Measurements from ENCODE around the gene SEC14L1. TPM values are rescaled to one million over a fixed set of nuclear protein-coding genes. Genes with fewer than 3 reads are reported as not detected.

Gene SEC14L1
- total RNA-seq, 1 experiment from 2014 or later: 81.0 TPM

DNA sequence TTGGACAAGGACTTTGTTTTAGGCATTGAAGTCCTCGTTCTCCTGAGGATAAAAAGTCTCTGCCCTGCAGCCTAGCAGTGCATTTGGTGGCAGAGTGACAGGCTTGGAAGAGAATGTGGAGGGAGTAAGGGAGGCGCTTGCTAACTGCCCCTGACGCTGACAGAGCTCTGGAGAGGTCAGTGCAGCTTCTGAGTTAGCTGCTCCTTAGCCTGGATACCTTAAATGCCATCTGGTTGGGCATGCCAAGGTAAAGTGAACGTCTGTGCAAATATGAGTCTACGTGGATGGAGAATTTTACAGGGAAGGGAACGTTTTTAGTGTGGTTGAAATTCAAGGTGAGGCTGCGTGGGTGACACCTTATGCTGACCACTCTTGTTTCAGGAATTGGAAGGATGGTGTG lies 44.4 kb downstream of the SEC14L1 start:
- no peaks in the 10 kb centered on the region for H3K9me3 Mint-ChIP-seq
- no peaks in the 10 kb centered on the region for H3K27me3 Mint-ChIP-seq (ENCODE audit: low read depth)
- no peak overlapping the region for H3K4me3 Mint-ChIP-seq
- CTCF ChIA-PET: interaction anchor here (1.6 kb wide), 1 partner anchor 129 kb away, joined by 7 read pairs; no protein-coding TSS in a partner anchor
- H3K4me1 Mint-ChIP-seq: peaks cover 20% of the 10 kb centered on the region
- H3K36me3 Mint-ChIP-seq: no peaks in the 10 kb centered on the region
- H3K27ac Mint-ChIP-seq: no peak overlapping the region
- DNase-seq (ENCODE audit: low spot score): no peak
- POLR2A ChIA-PET: no interaction called here
- no peak for ATAC-seq
- TF ChIP-seq, protein P1, sequence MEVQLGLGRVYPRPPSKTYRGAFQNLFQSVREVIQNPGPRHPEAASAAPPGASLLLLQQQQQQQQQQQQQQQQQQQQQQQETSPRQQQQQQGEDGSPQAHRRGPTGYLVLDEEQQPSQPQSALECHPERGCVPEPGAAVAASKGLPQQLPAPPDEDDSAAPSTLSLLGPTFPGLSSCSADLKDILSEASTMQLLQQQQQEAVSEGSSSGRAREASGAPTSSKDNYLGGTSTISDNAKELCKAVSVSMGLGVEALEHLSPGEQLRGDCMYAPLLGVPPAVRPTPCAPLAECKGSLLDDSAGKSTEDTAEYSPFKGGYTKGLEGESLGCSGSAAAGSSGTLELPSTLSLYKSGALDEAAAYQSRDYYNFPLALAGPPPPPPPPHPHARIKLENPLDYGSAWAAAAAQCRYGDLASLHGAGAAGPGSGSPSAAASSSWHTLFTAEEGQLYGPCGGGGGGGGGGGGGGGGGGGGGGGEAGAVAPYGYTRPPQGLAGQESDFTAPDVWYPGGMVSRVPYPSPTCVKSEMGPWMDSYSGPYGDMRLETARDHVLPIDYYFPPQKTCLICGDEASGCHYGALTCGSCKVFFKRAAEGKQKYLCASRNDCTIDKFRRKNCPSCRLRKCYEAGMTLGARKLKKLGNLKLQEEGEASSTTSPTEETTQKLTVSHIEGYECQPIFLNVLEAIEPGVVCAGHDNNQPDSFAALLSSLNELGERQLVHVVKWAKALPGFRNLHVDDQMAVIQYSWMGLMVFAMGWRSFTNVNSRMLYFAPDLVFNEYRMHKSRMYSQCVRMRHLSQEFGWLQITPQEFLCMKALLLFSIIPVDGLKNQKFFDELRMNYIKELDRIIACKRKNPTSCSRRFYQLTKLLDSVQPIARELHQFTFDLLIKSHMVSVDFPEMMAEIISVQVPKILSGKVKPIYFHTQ (CRISPR knock-in tag; IDR thresholded peaks at IDR 0.05): no peak
- TF ChIP-seq MYBL2 (CRISPR knock-in tag; IDR thresholded peaks at IDR 0.05): no peak
- no peak for TF ChIP-seq OVOL2 (CRISPR knock-in tag; IDR thresholded peaks at IDR 0.05; ENCODE audit: borderline replicate concordance)
- no peak for TF ChIP-seq ELF4 (CRISPR knock-in tag; IDR thresholded peaks at IDR 0.05; ENCODE audit: low read depth)
- TF ChIP-seq KAT7 (CRISPR knock-in tag; IDR thresholded peaks at IDR 0.05; ENCODE audit: borderline replicate concordance): no peak
- TF ChIP-seq, protein P2, sequence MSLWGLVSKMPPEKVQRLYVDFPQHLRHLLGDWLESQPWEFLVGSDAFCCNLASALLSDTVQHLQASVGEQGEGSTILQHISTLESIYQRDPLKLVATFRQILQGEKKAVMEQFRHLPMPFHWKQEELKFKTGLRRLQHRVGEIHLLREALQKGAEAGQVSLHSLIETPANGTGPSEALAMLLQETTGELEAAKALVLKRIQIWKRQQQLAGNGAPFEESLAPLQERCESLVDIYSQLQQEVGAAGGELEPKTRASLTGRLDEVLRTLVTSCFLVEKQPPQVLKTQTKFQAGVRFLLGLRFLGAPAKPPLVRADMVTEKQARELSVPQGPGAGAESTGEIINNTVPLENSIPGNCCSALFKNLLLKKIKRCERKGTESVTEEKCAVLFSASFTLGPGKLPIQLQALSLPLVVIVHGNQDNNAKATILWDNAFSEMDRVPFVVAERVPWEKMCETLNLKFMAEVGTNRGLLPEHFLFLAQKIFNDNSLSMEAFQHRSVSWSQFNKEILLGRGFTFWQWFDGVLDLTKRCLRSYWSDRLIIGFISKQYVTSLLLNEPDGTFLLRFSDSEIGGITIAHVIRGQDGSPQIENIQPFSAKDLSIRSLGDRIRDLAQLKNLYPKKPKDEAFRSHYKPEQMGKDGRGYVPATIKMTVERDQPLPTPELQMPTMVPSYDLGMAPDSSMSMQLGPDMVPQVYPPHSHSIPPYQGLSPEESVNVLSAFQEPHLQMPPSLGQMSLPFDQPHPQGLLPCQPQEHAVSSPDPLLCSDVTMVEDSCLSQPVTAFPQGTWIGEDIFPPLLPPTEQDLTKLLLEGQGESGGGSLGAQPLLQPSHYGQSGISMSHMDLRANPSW (CRISPR knock-in tag; conservative IDR thresholded peaks at IDR 0.05; ENCODE audit: low read depth): no peak

DNA sequence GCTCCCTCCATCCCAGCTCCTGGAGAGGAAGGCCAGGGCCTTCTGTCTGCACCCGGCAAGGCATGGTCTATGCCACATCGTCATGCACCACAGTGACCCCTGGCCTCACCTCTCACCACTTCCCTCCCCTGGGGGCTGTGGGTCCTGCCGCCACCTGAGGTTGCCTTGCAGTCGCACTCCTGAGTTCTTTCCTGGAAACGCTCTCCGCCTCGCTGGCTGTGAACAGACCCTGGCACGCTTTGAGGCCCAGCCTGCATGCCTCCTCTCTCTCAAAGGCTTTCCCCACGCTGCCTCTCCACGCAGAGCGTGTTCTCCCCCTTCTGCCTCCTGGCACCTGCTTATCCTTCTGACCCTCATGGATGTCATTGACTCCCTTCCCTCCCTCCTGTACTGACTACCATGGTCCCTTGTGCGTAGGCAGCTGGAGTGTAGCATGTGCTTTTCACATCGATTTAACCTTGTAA lies 45.4 kb downstream of the SEC14L1 start:
- Mint-ChIP-seq H3K36me3 (peaks cover 5% of the 10 kb centered on the region), H3K27me3 (ENCODE audit: low read depth) (no peaks in the 10 kb centered on the region), H3K4me1 (peaks cover 20% of the 10 kb centered on the region), H3K27ac (no peak overlapping the region), H3K4me3 (no peak overlapping the region), H3K9me3 (no peaks in the 10 kb centered on the region)
- CTCF ChIA-PET: no interaction called here
- POLR2A ChIA-PET: no interaction called here
- TF ChIP-seq, protein P3, sequence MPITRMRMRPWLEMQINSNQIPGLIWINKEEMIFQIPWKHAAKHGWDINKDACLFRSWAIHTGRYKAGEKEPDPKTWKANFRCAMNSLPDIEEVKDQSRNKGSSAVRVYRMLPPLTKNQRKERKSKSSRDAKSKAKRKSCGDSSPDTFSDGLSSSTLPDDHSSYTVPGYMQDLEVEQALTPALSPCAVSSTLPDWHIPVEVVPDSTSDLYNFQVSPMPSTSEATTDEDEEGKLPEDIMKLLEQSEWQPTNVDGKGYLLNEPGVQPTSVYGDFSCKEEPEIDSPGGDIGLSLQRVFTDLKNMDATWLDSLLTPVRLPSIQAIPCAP (CRISPR knock-in tag; IDR thresholded peaks at IDR 0.05): no peak
- no peak for TF ChIP-seq ZNF416 (CRISPR knock-in tag; IDR thresholded peaks at IDR 0.05)
- TF ChIP-seq ESRRA (CRISPR knock-in tag; IDR thresholded peaks at IDR 0.05; ENCODE audit: borderline replicate concordance): no peak
- TF ChIP-seq, protein P4, sequence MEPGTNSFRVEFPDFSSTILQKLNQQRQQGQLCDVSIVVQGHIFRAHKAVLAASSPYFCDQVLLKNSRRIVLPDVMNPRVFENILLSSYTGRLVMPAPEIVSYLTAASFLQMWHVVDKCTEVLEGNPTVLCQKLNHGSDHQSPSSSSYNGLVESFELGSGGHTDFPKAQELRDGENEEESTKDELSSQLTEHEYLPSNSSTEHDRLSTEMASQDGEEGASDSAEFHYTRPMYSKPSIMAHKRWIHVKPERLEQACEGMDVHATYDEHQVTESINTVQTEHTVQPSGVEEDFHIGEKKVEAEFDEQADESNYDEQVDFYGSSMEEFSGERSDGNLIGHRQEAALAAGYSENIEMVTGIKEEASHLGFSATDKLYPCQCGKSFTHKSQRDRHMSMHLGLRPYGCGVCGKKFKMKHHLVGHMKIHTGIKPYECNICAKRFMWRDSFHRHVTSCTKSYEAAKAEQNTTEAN (CRISPR knock-in tag; IDR thresholded peaks at IDR 0.05): no peak
- TF ChIP-seq, protein P5, sequence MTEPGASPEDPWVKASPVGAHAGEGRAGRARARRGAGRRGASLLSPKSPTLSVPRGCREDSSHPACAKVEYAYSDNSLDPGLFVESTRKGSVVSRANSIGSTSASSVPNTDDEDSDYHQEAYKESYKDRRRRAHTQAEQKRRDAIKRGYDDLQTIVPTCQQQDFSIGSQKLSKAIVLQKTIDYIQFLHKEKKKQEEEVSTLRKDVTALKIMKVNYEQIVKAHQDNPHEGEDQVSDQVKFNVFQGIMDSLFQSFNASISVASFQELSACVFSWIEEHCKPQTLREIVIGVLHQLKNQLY (CRISPR knock-in tag; IDR thresholded peaks at IDR 0.05): no peak
- no peak for TF ChIP-seq KAT7 (CRISPR knock-in tag; IDR thresholded peaks at IDR 0.05; ENCODE audit: borderline replicate concordance)
- TF ChIP-seq, protein P6, sequence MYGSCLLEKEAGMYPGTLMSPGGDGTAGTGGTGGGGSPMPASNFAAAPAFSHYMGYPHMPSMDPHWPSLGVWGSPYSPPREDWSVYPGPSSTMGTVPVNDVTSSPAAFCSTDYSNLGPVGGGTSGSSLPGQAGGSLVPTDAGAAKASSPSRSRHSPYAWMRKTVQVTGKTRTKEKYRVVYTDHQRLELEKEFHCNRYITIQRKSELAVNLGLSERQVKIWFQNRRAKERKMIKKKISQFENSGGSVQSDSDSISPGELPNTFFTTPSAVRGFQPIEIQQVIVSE (CRISPR knock-in tag; IDR thresholded peaks at IDR 0.05; ENCODE audit: borderline replicate concordance): no peak
- TF ChIP-seq ZNF317 (CRISPR knock-in tag; IDR thresholded peaks at IDR 0.05; ENCODE audit: borderline replicate concordance, low read depth): no peak
- no peak for TF ChIP-seq TCF7 (CRISPR knock-in tag; IDR thresholded peaks at IDR 0.05; ENCODE audit: low read depth)
- no peak for TF ChIP-seq PRRX2 (CRISPR knock-in tag; IDR thresholded peaks at IDR 0.05)
- TF ChIP-seq, protein P7, sequence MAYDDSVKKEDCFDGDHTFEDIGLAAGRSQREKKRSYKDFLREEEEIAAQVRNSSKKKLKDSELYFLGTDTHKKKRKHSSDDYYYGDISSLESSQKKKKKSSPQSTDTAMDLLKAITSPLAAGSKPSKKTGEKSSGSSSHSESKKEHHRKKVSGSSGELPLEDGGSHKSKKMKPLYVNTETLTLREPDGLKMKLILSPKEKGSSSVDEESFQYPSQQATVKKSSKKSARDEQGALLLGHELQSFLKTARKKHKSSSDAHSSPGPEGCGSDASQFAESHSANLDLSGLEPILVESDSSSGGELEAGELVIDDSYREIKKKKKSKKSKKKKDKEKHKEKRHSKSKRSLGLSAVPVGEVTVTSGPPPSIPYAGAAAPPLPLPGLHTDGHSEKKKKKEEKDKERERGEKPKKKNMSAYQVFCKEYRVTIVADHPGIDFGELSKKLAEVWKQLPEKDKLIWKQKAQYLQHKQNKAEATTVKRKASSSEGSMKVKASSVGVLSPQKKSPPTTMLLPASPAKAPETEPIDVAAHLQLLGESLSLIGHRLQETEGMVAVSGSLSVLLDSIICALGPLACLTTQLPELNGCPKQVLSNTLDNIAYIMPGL (CRISPR knock-in tag; IDR thresholded peaks at IDR 0.05): no peak
- TF ChIP-seq SP1 (CRISPR knock-in tag; conservative IDR thresholded peaks at IDR 0.05): no peak
- TF ChIP-seq FOXK1 (CRISPR knock-in tag; IDR thresholded peaks at IDR 0.05): no peak
- DNase-seq (ENCODE audit: low spot score) (no peak), ATAC-seq (peak; percentile 41)

All from WTC11 (cell line).